ENCODE measurements around the gene CFAP61. TPM values are rescaled to one million over a fixed set of nuclear protein-coding genes. Genes with fewer than 3 reads are reported as not detected.

CFAP61 gene
- total RNA-seq, 1 donor from 2014 or later, result not detected

- H3K9me3 Mint-ChIP-seq (ENCODE audit: low read depth), result no peaks in the 10 kb centered on the region
- no peaks in the 10 kb centered on the region for H3K36me3 Mint-ChIP-seq (ENCODE audit: low read depth)
- H3K27me3 Mint-ChIP-seq (ENCODE audit: low read depth), result peaks cover 14% of the 10 kb centered on the region
- no peak overlapping the region for H3K27ac Mint-ChIP-seq (ENCODE audit: unreplicated experiment)
- TF ChIP-seq CTCF (IDR thresholded peaks at IDR 0.05), result no peak
- no peak overlapping the region for H3K4me3 Mint-ChIP-seq (ENCODE audit: unreplicated experiment)
- peaks cover 9% of the 10 kb centered on the region for H3K4me1 Mint-ChIP-seq (ENCODE audit: low read depth)
- no peak for DNase-seq (ENCODE audit: low spot score)
Measured at GRCh38 chr20:20210943-20211273, 158.6 kb downstream of the CFAP61 start.

- H3K4me1 Mint-ChIP-seq (ENCODE audit: low read depth), result peaks cover 9% of the 10 kb centered on the region
- no peak for TF ChIP-seq CTCF (IDR thresholded peaks at IDR 0.05)
- H3K9me3 Mint-ChIP-seq (ENCODE audit: low read depth), result no peaks in the 10 kb centered on the region
- peaks cover 11% of the 10 kb centered on the region for H3K27me3 Mint-ChIP-seq (ENCODE audit: low read depth)
- H3K4me3 Mint-ChIP-seq (ENCODE audit: unreplicated experiment), result no peak overlapping the region
- H3K36me3 Mint-ChIP-seq (ENCODE audit: low read depth), result no peaks in the 10 kb centered on the region
- no peak overlapping the region for H3K27ac Mint-ChIP-seq (ENCODE audit: unreplicated experiment)
- no peak for DNase-seq (ENCODE audit: low spot score)
Measured at GRCh38 chr20:20211274-20211987, 159.1 kb downstream of the CFAP61 start.

DNA sequence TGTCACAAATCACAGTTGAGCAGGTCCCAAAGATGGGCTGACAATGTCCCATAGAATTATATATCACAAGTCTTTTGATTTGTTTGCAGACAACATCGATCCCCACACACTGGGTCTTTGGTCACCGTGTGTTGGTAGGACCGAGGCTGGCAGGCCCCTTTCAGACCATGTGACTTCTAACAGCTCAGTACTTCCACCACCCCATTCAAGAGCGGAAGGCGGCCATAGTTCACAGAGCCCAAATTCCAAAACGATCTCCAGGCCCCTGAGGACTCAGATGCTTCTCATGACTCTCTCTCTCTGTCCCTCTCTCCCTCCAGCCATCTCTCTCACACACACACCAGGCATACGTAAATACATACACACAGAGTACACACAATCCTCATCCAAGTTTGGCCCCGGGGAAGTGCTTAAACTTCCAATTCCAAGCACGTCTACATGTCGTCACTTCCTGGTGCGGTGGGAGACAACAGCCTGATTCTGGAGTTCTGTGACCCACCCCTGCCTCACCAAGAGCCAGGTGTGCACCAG lies 159.7 kb downstream of the CFAP61 start:
- no peak for DNase-seq (ENCODE audit: low spot score)
- Mint-ChIP-seq H3K9me3 (ENCODE audit: low read depth) (no peaks in the 10 kb centered on the region), H3K27me3 (ENCODE audit: low read depth) (peaks cover 11% of the 10 kb centered on the region), H3K36me3 (ENCODE audit: low read depth) (no peaks in the 10 kb centered on the region), H3K4me1 (ENCODE audit: low read depth) (peaks cover 9% of the 10 kb centered on the region), H3K27ac (ENCODE audit: unreplicated experiment) (no peak overlapping the region), H3K4me3 (ENCODE audit: unreplicated experiment) (no peak overlapping the region)
- TF ChIP-seq CTCF (IDR thresholded peaks at IDR 0.05), result no peak

- H3K36me3 Mint-ChIP-seq (ENCODE audit: low read depth), result no peaks in the 10 kb centered on the region
- no peaks in the 10 kb centered on the region for H3K9me3 Mint-ChIP-seq (ENCODE audit: low read depth)
- DNase-seq (ENCODE audit: low spot score), result no peak
- H3K27me3 Mint-ChIP-seq (ENCODE audit: low read depth), result peaks cover 11% of the 10 kb centered on the region
- peaks cover 6% of the 10 kb centered on the region for H3K4me1 Mint-ChIP-seq (ENCODE audit: low read depth)
- H3K27ac Mint-ChIP-seq (ENCODE audit: unreplicated experiment), result no peak overlapping the region
- no peak overlapping the region for H3K4me3 Mint-ChIP-seq (ENCODE audit: unreplicated experiment)
- TF ChIP-seq CTCF (IDR thresholded peaks at IDR 0.05), result no peak
Measured at GRCh38 chr20:20212675-20213096, 160.4 kb downstream of the CFAP61 start.

GRCh38 chr20:20213526-20214121 lies 161.3 kb downstream of the CFAP61 start:
- Mint-ChIP-seq H3K27me3 (ENCODE audit: low read depth) (peaks cover 12% of the 10 kb centered on the region), H3K9me3 (ENCODE audit: low read depth) (peaks cover 1% of the 10 kb centered on the region), H3K4me1 (ENCODE audit: low read depth) (peaks cover 6% of the 10 kb centered on the region), H3K4me3 (ENCODE audit: unreplicated experiment) (no peak overlapping the region), H3K27ac (ENCODE audit: unreplicated experiment) (no peak overlapping the region), H3K36me3 (ENCODE audit: low read depth) (no peaks in the 10 kb centered on the region)
- TF ChIP-seq CTCF (IDR thresholded peaks at IDR 0.05), result no peak
- DNase-seq (ENCODE audit: low spot score), result no peak
